NK-92 (cell line): ENCODE data around the gene PLA2G3.
"Not testable (repeated sequence)": the region's sequence is repeated elsewhere in the genome, so short reads cannot be mapped to it uniquely, and the experiment has no call there.

Experiments used
- DNase-seq: peaks from one replicate; lab custom pipeline; 2025; ENCODE audit not compliant: unreplicated experiment; lab: John Stamatoyannopoulos, UW

PLA2G3 gene

GRCh38 chr22:31139866-31140716 lies at the start of gene PLA2G3:
Gene PLA2G3 (minus strand): TSS chr22:31140508. CDS start chr22:31140354, 154 bp downstream.
- no peak for DNase-seq

GRCh38 chr22:31187627-31188026 lies 47.3 kb upstream of the PLA2G3 start:
- DNase-seq = no peak

- no peak for DNase-seq
These were observed 44.7 kb upstream of the PLA2G3 start for GRCh38 chr22:31185056-31185455.

- no peak for DNase-seq
These were observed 43.7 kb upstream of the PLA2G3 start for GRCh38 chr22:31184015-31184414.

- DNase-seq = no peak
These were observed 39.0 kb upstream of the PLA2G3 start for GRCh38 chr22:31179345-31179744.

GRCh38 chr22:31178859-31179258 lies 38.6 kb upstream of the PLA2G3 start:
- no peak for DNase-seq

- DNase-seq = no peak
These were observed 37.3 kb upstream of the PLA2G3 start for GRCh38 chr22:31177420-31178162.

- no peak for DNase-seq
These were observed 36.6 kb upstream of the PLA2G3 start for GRCh38 chr22:31176923-31177322.

- no peak for DNase-seq
These were observed 33.3 kb upstream of the PLA2G3 start for GRCh38 chr22:31173386-31174145.

GRCh38 chr22:31171734-31172133 lies 31.4 kb upstream of the PLA2G3 start:
- DNase-seq = not testable (repeated sequence)

GRCh38 chr22:31170971-31171370 lies 30.7 kb upstream of the PLA2G3 start:
- no peak for DNase-seq

- DNase-seq = no peak
These were observed 21.9 kb upstream of the PLA2G3 start for GRCh38 chr22:31162015-31162765.

- DNase-seq = no peak
These were observed 21.1 kb upstream of the PLA2G3 start for GRCh38 chr22:31161386-31161785.

GRCh38 chr22:31160328-31160978 lies 20.1 kb upstream of the PLA2G3 start:
- DNase-seq = no peak

- no peak for DNase-seq
These were observed 15.1 kb upstream of the PLA2G3 start for GRCh38 chr22:31155422-31155821.

GRCh38 chr22:31154975-31155374 lies 14.7 kb upstream of the PLA2G3 start:
- no peak for DNase-seq

GRCh38 chr22:31153357-31153756 lies 13.0 kb upstream of the PLA2G3 start:
- no peak for DNase-seq

- DNase-seq = no peak
These were observed 11.6 kb upstream of the PLA2G3 start for GRCh38 chr22:31151872-31152271.

- no peak for DNase-seq
These were observed 10.3 kb upstream of the PLA2G3 start for GRCh38 chr22:31150615-31151014.

- no peak for DNase-seq
These were observed 8.8 kb upstream of the PLA2G3 start for GRCh38 chr22:31148953-31149627.
